ENCODE data around the gene CFAP99. TPM values are rescaled to one million over a fixed set of nuclear protein-coding genes. Genes with fewer than 3 reads are reported as not detected.

The CFAP99 gene
- total RNA-seq, 4 donors from 2014 or later: 0.21 to 0.46 TPM; not detected in 2

DNA sequence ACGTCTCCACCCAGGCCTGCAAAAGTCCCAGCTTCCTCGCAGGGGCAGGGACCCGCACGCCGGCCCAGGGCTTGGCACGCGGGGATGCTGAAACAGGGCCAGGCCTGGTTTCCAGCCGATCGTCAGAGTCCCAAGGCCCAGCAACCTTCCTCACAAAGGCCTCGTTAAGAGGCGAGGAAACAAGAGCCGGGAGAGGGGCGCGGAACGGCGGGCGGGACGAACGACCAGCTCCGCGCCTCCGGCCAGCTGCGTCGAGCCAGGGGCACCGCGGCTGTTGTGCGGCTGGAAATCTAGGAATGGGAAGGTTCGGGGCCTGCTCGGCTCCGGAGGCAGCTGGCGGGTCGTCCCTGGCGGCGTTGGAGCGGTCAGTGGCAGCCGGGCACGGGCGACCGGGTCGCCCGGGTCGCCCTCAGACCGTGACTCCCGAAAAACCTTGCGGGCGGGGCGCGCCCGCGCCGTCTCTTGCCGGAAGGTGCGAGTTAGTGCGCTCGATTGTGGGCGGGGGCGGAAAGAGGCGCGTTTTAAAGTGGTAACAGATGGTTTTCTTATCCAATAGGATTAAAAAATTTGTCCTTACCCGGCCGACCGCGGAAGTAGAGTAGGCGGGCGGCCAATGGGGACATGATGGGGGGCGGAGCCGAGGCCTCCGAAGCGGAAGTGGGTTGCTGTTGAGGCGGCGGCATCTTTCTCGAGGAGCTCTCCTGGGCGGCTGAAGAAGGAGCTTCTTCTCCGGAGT lies 49.9 kb downstream of the CFAP99 start, which contains the start of gene RNF4:
Gene RNF4, plus strand, starts transcription at position 651 of the 736 bp plus-strand sequence. CDS start 21,388 bp downstream, outside the sequence.
- Histone ChIP-seq H3K36me3 (no peaks in the 10 kb centered on the region), H3K4me3 (peak within 1 kb of the TSS; percentile 60 to 99), H3K4me1 (peaks cover 0 to 8% of the 10 kb centered on the region in 2 donors), H3K9me3 (no peaks in the 10 kb centered on the region), H3K27ac (peak within 1 kb of the TSS; percentile 80 to 92), H3K27me3 (no peaks in the 10 kb centered on the region)
- intact Hi-C loops (cut with DNase I; ENCODE audit: low total_unique reads): loop anchor here (10.0 kb wide), 1 partner anchor 244 kb away; no protein-coding TSS in a partner anchor
- peak; percentile 96 for DNase-seq
- peak; percentile 30 to 60 for TF ChIP-seq POLR2A (IDR thresholded peaks at IDR 0.05)
- TF ChIP-seq, protein P1, sequence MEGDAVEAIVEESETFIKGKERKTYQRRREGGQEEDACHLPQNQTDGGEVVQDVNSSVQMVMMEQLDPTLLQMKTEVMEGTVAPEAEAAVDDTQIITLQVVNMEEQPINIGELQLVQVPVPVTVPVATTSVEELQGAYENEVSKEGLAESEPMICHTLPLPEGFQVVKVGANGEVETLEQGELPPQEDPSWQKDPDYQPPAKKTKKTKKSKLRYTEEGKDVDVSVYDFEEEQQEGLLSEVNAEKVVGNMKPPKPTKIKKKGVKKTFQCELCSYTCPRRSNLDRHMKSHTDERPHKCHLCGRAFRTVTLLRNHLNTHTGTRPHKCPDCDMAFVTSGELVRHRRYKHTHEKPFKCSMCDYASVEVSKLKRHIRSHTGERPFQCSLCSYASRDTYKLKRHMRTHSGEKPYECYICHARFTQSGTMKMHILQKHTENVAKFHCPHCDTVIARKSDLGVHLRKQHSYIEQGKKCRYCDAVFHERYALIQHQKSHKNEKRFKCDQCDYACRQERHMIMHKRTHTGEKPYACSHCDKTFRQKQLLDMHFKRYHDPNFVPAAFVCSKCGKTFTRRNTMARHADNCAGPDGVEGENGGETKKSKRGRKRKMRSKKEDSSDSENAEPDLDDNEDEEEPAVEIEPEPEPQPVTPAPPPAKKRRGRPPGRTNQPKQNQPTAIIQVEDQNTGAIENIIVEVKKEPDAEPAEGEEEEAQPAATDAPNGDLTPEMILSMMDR (IDR thresholded peaks at IDR 0.05): peak in 1 of 4 experiments; percentile 3

DNA sequence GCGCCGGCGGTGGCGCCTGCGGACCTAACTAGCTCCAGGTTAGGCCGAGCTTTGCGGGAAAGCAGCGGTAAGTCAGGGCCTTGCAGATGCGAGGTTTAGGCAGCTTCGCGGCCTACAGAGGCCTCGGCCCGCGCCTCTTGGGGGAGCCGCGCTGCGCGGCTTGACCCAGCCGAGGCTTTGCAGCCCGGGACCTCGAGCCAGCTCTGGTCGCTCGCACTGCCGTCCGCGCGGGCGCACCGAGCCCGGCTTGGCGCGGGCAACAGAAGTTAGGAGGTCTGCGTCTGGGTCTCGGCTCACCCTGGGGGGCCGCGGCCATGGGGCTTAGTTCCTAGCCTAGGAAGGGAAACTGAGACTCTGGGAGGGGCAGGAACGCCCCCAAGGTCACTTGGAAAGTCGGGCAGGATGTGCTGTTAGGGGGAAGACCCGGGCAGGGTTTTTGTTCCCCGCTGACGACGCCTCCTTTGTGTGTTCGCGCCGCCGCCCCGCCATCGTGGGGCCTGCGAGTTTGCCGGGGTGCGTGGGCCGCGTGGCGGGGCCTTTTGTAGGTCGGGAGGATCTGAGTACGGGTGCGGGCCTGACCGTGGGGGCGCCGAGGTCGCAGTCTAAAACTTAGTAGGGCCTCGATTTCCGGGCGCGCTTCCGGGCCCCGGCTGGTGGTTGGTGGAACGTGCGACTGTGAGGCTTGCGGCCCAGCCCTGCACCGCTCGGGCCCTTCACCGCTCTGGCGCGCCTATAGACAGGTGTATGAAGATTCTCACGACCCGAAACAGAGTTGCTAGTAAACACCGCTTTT lies 50.6 kb downstream of the CFAP99 start:
- TF ChIP-seq, protein P1 (IDR thresholded peaks at IDR 0.05): no peak
- no peak for TF ChIP-seq POLR2A (IDR thresholded peaks at IDR 0.05)
- H3K27me3 ChIP-seq: no peaks in the 10 kb centered on the region
- intact Hi-C loops (cut with DNase I; ENCODE audit: low total_unique reads): loop anchor here (10.0 kb wide), 1 partner anchor 245 kb away; no protein-coding TSS in a partner anchor
- peaks cover 0 to 8% of the 10 kb centered on the region in 2 donors for H3K4me1 ChIP-seq
- H3K27ac ChIP-seq: peak overlapping the region; percentile 68 to 80
- DNase-seq: peak in 1 of 2 donors; percentile 29
- H3K36me3 ChIP-seq: no peaks in the 10 kb centered on the region
- H3K4me3 ChIP-seq: peak overlapping the region; percentile 60 to 99
- no peaks in the 10 kb centered on the region for H3K9me3 ChIP-seq

DNA sequence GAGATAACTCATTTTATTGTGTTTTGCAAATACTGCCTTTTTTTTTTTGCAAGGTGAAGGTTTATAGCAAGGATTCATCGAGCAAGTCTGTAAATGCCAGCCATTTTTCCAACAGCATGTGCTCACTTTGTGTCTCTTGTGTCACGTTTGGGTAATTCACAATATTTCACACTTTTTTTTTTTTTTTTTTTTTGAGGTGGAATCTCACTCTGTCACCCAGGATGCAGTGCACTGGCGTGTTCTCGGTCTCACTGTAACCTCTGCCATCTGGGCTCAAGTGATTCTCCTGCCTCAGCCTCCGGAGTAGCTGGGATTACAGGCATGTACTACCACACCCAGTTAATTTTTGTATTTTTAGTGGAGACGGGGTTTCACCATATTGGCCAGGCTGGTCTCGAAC lies 52.0 kb downstream of the CFAP99 start:
- peaks cover 0 to 8% of the 10 kb centered on the region in 2 donors for H3K4me1 ChIP-seq
- H3K27me3 ChIP-seq: no peaks in the 10 kb centered on the region
- no peaks in the 10 kb centered on the region for H3K9me3 ChIP-seq
- H3K36me3 ChIP-seq: no peaks in the 10 kb centered on the region
- no peak for DNase-seq
- intact Hi-C loops (cut with DNase I; ENCODE audit: low total_unique reads): no loop called here
- H3K4me3 ChIP-seq: no peak overlapping the region
- TF ChIP-seq, protein P1 (IDR thresholded peaks at IDR 0.05): no peak
- no peak for TF ChIP-seq POLR2A (IDR thresholded peaks at IDR 0.05)
- peak overlapping the region in 1 of 2 donors; percentile 80 for H3K27ac ChIP-seq

DNA sequence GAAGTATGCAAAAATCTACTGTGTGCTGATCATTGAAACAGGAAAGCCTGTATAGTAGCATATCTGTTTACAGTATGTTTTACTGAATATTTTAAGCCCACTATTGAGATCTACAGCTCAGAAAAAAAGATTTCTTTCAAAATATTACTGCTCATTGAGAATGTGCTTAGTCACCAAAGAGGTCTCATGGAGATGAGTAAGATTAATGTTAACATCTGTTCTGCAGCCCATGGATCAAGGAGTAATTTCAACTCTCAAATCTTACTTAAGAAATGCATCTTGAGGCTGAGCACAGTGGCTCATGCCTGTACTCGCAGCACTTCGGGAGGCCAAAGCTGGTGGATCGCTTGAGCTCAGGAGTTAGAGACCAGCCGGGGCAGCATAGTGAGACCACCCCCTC lies 53.4 kb downstream of the CFAP99 start:
- Histone ChIP-seq H3K4me1 (peaks cover 0 to 8% of the 10 kb centered on the region in 2 donors), H3K27me3 (no peaks in the 10 kb centered on the region), H3K36me3 (no peaks in the 10 kb centered on the region), H3K27ac (no peak overlapping the region), H3K4me3 (no peak overlapping the region), H3K9me3 (no peaks in the 10 kb centered on the region)
- no peak for DNase-seq
- intact Hi-C loops (cut with DNase I; ENCODE audit: low total_unique reads): no loop called here
- TF ChIP-seq, protein P1 (IDR thresholded peaks at IDR 0.05): no peak
- no peak for TF ChIP-seq POLR2A (IDR thresholded peaks at IDR 0.05)

Data from uterus (tissue), 4 donors.